SW 1271 (cell line): ENCODE measurements around the gene ESAM.
A peak's percentile ranks its signal among the peaks of the same experiment; 100 is the strongest.
"Not testable (repeated sequence)": the region's sequence is repeated elsewhere in the genome, so short reads cannot be mapped to it uniquely, and the experiment has no call there.

Source experiments
- DNase-seq, 2 experiments: peaks; one replicate each; lab custom pipeline; 2025; lab: John Stamatoyannopoulos, UW

ESAM gene

GRCh38 chr11:124770959-124771358, 8.9 kb upstream of the ESAM start:
- DNase-seq = not testable (repeated sequence)

GRCh38 chr11:124769806-124770774, 8.0 kb upstream of the ESAM start:
- peak in 1 of 2 experiments; percentile 71 for DNase-seq

DNA sequence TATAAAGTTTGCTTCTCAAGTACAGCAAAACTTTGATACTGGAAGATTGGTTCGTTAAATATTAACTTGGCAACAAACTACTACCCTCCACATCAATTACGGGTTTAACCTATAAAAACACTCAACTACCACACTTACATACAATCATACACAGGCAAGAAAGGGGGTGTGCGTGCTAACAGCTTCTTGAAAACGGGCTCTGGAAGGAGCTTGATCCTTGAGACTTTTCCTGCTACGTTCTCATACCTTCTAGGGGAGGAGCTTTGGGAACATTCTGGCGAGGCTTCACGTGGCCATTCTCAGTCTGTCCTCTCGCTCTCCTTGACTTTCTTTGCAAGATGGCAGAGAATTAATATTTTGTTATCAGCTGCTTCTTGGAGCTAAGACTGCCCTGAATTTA, 6.8 kb upstream of the ESAM start:
- no peak for DNase-seq

GRCh38 chr11:124766156-124766555, 4.1 kb upstream of the ESAM start:
- DNase-seq = no peak

- DNase-seq = peak; percentile 45 to 77
Measured at GRCh38 chr11:124763156-124763947, 1.3 kb upstream of the ESAM start.

DNA sequence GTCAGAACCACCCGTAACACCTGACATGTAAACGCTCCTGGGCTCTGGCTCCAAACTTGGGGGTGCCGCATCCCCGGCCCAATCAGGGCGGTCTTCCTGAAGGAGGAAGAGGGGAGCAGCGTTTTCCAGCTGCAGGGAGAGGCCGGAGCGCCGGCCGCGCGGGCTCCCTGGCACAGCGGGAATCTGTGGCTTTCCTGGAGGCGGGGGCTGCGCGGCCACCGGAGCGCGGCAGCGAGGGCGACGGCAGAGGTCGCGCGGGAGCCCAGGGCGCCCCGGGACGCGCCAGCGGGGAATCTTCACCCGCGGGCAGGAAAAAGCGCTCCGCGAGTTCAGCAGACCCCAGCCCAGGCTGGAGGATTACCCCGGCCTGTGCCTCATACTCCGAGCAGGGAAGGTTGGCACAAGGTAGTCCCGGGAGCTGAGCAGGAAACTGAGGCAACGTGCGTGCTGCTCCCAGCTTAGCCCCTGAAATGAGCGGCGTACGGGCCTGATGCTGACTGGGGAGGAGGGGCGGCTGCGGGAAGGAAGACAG, 600 bp upstream of the ESAM start:
- peak in 1 of 2 experiments; percentile 38 for DNase-seq

GRCh38 chr11:124761301-124762104, 587 bp downstream of the ESAM start:
- DNase-seq = peak in 1 of 2 experiments; percentile 23

GRCh38 chr11:124760806-124761205, 1.3 kb downstream of the ESAM start:
- DNase-seq = no peak

GRCh38 chr11:124760205-124760652, 1.9 kb downstream of the ESAM start:
- no peak for DNase-seq

GRCh38 chr11:124759266-124760204, 2.6 kb downstream of the ESAM start:
- DNase-seq = no peak

GRCh38 chr11:124758355-124759265, 3.5 kb downstream of the ESAM start:
- no peak for DNase-seq

- no peak for DNase-seq
Measured at GRCh38 chr11:124757320-124757719, 4.8 kb downstream of the ESAM start.

DNA sequence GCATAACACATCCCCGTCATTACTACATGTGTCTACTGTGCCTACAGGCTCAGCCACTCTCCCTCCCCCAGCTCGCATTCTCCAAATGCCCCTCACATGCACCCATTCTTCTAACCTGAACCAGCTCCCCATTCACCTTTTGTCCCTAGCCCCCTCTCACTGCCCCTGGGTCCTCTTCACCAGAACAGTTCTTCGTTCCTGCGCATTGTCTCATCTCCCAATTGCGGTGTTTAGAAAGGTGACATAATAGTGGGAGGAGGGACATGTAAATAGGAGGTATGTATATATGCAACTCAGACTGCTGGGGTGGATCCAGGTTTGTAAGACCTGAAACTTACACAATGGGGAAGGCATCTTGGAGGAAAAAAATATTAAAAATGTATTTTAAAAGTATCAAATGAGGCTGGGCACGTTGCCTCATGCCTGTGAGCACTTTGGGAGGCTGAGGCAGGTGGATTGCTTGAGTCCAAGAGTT, 5.3 kb downstream of the ESAM start:
- no peak for DNase-seq

GRCh38 chr11:124756033-124756752, 5.9 kb downstream of the ESAM start:
- DNase-seq = no peak

DNA sequence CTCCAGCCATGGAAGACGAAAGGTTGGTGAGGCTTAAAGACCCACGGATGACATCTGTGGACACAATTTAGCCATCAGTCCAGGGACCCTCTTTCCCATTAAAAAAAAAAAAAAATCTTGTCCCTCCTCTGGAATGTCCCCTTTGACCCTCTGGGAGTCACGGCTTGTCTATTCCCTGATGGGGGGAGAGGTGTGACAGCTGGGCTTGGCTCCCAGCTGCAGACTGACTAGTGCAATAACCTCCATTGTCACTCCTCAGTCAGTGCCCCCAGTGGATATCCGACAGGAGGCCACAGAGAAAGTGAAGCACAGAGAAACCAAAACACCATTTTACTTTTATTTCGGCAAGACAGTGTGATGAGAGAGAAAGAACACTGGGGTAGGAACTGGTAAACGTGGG, 7.4 kb downstream of the ESAM start:
- no peak for DNase-seq

DNA sequence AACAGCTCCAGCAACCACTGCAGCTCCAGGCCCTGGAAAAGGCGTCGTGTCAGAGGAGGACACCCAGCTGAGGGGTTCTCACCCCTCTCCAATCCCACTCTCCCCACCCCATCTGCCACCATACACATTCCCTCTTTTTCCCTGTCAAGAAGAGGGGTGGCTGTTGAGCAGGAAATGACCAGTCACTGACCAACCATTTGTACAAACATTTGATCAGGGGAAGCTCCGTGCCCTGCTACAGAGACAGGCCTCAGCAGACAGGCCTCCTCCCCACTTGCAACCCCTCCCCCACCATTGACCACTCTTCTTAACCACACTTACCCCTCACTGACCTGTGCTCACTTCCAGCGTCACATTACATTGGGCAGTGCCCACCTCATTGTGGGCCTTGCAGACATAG, 7.8 kb downstream of the ESAM start:
- DNase-seq = no peak

- no peak for DNase-seq
Measured at GRCh38 chr11:124753624-124754023, 8.5 kb downstream of the ESAM start.

GRCh38 chr11:124753205-124753604, 8.9 kb downstream of the ESAM start:
- no peak for DNase-seq
